ENCODE measurements around the gene PSMB4.

The PSMB4 gene

DNA sequence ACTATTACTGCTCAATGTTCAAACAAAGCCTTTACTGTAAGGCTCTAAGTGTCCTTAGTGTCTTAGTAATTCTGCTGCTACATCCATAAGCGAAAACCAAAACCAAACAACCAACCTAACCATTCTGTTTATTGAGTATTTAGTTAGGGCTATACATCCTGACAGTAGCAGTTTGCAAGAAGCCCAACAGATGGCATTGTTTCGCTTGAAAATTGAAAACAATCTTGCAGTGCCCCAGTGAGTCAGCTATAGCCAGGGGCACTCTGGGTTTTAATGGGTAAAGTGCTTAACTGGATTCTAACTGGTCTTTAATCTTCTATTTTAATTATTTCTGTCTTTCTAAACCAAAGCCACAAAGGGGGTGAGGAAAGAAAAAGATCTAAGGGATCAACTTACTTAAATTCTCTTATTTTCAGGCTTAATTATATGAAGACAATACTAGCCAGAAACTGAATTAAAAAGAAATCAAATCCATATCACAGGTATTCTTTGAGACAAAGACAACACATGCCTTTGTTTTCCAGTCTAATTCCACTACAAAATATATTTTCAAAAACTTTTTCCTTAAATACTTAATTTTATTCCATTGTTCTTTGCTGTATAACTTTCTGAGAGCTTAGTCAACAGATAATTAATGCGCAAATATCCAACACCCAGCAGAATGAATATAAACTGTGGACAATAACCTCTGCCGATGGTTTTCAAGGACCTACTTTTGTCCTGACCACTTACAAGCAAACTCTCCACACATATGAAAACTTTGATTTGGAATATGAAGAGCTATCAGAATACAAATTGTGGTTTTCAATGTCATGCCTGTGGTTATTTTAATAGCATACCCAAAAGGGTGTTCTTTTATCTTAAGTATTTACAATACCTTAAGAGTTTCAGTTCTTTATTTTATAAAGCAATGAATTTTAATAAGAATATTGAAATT lies 44.7 kb downstream of the PSMB4 start:
- DNase-seq, result peak; percentile 27 to 40

GRCh38 chr1:151444783-151445177 lies 45.4 kb downstream of the PSMB4 start:
- DNase-seq, result no peak

DNA sequence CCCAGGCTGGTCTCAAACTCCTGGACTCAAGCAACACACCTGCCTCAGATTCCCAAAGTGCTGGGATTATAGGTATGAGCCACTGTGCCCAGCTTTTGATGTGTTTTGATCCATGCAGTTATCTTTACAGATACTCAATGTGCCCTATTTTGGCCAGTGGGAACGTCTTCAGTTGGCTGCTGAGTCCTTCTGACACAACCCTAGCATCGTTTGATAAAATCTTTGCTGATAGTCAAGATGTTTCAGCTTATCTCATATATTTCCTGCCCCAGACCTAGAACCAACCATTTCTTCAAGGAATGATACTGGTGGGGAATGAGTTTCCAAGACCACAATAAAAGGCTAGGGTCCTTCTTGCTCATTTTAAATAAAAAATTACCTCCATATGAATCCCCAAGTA lies 48.3 kb downstream of the PSMB4 start:
- no peak for DNase-seq

Measured in NCI-H1930 (cell line).